Stimulated activated CD8-positive, alpha-beta memory T cell treated with anti-CD3 and anti-CD28 coated beads, Interleukin-15, amount 100 ng/mL, for 4 hours (primary cell): ENCODE results near the gene TPP1.

Source experiments
- DNase-seq, 2 donors: peaks; one replicate each; pipeline ENCODE4 v3.0.0-alpha.2; 2020; ENCODE audit warnings: low read depth in 2 of 2

TPP1 gene

DNA sequence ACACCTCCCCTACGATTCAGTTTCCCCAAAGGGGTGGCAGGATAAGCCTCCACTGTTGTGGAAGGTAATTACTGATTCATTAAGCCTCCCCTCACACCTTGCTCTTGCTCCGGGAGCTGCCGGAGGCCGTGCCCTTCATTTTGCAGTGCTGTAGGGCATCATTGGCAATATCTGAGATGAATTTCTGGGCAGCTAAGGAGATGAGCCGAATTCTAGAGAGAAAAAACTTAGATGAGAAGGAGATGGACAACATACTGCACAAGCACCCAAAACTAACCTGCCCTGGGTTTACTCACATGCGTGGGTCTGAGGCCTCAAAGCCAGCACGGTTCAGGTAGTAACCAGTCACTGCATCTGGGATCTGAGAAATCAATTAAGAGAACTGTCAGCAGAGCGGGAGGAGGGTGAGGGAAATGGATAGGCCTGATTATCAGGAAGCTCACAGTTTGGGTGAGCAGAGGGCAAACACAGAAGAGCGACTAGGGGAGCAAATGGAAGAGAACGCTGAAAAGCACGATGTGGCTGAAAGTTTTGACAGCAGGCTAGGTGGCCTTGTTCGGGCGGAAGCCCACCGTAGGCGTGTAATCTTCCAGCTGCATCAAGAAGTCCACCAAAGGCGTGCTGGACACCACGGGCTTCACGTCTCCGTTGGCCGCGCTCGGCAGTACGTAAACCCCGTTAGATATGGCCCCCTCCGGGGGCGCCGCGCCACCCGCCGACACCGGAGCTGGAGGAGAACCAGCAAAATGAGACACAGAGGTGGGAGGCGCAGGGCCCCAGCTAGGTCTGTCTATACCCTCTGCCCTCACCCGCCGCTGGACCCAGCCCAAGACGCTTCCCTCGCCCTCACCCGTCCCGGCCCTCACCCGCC, 7.9 kb downstream of the TPP1 start:
- no peak for DNase-seq

DNA sequence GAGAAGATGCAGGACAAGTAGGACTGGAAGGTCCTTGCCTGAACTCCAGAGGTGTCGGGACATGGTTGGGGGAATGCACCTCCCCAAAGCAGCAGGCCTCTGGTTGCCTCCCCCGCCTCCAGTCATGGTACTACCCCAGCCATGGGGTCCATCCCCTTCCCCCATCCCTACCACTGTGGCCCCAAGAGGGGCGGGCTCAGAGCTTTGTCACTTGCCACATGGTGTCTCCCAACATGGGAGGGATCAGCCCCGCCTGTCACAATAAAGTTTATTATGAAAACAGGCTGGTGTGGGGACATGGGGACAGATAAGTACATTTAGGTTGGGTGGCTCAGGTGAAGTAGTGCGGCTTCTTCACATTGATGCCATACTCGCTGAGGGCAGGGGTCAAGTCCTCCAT, 8.6 kb downstream of the TPP1 start:
- DNase-seq: no peak

DNA sequence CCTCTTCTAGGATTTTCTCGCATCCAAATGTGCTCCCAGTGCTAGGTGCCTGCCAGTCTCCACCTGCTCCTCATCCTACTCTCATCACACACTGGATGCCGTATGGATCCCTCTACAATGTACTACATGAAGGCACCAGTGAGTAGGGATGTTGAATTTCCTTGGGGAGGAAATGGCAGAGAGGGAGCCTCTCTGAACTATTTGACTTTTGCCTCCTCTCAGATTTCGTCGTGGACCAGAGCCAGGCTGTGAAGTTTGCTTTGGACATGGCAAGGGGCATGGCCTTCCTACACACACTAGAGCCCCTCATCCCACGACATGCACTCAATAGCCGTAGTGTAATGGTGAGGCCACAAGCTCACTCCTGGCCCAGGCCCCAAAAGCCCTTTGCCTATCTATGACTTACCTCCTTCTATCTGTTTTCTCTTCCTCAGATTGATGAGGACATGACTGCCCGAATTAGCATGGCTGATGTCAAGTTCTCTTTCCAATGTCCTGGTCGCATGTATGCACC, 9.7 kb downstream of the TPP1 start:
- DNase-seq: no peak

DNA sequence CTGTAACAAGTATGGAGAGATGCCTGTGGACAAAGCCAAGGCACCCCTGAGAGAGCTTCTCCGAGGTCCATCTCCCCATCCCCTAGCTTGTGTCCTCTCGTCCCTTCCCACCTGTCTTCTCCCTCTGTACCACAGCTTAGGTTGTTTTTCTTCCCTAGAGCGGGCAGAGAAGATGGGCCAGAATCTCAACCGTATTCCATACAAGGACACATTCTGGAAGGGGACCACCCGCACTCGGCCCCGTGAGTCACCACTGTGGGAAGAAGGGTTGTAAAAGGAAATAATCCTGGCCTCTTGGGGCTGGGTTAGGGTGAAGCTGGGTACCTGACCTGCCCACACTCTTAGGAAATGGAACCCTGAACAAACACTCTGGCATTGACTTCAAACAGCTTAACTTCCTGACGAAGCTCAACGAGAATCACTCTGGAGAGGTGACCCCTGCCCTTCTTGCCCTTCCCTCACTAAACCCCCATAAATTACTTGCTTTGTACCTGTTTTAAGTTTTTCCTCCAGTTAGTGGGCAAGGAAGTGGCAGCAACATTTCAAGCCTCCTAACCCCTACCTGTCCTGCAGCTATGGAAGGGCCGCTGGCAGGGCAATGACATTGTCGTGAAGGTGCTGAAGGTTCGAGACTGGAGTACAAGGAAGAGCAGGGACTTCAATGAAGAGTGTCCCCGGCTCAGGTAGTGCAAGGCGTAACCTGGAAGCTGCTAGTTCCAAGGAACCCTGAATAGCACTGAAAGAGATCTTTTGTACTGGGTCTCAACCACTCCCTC, 10.3 kb downstream of the TPP1 start:
- DNase-seq: no peak

DNA sequence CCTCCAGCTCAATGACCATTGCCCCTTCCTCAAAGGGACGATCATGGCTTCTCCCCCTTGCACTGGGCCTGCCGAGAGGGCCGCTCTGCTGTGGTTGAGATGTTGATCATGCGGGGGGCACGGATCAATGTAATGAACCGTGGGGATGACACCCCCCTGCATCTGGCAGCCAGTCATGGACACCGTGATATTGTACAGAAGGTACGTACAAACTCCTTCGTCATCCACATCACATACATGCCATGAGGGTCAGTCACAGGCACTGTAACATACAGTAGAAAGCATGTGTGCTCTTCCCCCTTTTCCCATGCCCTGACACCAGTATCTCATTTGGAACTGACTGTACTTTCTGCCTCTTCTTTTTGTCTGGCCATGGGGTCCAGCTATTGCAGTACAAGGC, 11.2 kb downstream of the TPP1 start:
- no peak for DNase-seq

DNA sequence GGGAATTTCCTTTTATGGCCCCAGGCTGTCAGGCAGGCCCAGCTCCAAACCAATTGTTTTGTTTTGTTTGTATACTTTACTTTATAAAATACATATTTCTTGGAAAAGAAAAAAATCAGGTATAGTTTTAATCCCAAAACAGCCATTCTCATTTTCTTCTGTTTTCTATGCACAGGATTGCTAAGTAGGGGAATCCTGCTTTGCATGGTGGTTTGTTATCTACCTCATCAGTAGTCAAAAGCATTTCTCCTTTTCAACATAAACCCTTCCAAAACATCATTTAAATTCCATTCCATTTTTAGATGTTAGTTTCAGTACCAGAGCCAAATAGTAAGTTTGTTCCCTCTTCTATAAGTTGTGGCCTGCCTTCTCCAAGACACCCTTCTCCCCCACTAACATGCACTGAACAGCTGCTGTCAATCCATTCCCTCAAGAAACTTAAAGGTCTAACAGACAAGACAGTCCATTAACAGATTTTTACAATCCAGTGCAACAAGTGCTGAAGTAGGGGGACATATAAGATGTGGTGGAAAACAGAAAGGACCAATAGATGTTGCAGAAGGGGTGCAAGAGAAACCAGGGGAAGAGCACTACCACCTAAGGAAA, 11.9 kb downstream of the TPP1 start:
- DNase-seq: no peak

DNA sequence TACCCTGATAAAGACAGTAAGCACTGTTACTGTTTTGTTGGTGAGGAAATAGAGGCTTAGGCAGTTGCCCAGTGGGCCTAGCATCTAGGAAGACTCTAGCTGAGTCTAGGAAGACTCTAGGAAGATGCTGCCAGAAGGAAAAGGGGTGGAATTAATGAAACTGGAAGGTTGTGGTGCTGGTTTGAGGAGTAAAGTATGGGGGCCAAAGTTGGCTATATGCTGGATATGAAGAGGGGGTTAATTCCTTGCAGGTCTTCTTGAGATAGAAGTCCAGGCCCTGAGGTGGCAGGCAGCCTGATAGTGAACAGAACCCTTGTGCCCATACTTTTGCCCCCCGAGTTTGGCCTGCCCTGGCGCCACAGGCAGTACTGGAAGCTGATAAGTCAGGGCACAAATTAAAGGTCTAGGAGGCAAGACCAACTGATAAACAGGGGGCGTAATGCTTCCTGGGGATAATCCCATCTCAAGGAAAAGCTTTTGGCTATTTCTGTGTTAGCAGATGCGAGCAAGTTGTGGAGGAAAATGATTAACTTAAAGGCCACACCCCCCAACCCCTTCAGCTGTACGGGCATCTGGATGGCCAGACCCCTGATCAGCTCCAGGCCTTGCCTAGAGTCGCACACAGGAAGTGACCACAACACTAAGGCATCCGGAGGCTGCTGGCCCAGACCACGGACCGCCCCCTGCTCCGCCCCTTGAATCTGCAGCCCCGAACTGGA, 12.6 kb downstream of the TPP1 start:
- no peak for DNase-seq

DNA sequence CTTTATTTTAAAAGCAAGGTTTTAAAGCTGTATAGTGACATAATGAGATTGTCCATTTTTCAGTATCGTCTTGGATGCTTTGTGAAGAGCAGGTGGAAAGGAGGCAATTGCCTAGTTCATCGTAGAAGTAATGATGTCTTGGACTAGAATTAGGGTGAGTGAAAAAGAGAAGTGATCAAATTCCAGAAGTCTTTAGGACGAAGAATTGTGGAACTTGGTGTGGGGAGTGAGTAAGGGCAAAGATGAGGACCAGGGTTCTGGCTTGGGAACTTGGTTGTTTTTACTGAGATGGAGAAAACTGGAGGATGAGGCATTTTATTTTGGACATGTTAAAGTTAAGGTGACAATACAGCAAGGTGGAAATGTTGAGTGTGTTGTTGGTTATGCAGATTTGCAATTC, 14.4 kb downstream of the TPP1 start:
- DNase-seq: no peak

DNA sequence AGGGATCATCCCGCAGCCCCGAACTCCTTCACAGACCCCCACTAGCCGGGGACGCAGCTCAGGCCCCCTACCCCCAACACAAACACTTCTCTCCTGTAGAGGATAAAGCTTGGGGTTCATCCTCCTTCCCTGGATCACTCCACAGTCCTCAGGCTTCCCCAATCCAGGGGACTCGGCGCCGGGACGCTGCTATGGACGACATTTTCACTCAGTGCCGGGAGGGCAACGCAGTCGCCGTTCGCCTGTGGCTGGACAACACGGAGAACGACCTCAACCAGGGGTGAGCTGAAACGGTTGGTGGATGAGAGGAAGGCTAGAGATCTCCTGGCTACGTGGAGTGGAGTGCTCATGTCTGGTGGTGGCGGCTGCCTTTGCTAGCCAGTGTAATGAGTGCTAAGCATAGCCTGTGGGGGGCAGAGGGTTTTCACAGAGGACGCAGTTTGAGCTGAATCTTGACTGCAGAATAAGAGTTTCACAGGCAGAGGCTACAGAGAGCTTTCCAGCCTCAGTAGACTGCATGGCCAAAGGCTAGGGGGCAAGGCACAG, 15.1 kb downstream of the TPP1 start:
- no peak for DNase-seq

DNA sequence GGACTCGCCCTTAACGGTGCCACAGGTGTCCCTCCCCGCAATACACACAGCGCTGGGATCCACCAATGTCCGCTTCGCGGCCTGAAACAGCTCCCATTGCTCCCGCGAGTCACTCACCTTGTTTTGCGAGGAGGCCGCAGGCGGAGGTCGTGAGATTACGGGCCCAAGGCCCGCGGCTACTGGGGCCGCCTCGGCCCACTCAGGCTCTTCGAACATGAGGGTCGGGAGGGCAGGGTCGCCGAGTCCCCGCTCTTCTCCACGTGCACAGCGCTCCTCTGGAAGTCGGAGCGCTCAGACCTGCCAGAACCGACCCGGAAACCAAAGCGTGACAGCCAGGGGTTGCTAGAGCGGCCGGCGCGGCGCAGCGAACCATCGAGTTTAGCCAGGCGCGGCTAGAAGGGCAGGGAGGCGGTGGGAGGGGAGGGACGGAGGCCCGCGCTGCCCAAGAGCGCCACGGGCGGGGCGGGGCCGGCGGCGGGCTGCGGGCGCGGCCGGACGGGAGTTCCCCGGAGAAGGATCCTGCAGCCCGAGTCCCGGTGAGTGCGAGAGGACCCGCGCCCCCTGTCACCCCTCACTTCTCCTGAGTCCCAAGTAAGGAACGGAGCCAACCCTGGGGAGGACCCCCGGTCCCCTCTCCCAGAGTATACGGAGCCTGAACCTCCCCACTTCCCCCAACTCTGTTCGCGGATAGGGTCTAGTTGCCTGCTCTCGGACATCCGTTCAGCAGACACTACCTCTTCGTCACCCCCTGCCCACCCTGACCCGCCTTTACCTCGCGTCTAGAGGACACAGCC, 15.7 kb downstream of the TPP1 start, which contains the start of the genes ILK and RRP8:
Gene ILK, plus strand, starts transcription at position 488 of the 794 bp plus-strand sequence. CDS start 498 bp downstream, outside the sequence.
Gene RRP8, minus strand, starts transcription at position 330 of the 794 bp plus-strand sequence. Its CDS starts 114 bp downstream, at position 216.
- peak; percentile 72 to 74 for DNase-seq

DNA sequence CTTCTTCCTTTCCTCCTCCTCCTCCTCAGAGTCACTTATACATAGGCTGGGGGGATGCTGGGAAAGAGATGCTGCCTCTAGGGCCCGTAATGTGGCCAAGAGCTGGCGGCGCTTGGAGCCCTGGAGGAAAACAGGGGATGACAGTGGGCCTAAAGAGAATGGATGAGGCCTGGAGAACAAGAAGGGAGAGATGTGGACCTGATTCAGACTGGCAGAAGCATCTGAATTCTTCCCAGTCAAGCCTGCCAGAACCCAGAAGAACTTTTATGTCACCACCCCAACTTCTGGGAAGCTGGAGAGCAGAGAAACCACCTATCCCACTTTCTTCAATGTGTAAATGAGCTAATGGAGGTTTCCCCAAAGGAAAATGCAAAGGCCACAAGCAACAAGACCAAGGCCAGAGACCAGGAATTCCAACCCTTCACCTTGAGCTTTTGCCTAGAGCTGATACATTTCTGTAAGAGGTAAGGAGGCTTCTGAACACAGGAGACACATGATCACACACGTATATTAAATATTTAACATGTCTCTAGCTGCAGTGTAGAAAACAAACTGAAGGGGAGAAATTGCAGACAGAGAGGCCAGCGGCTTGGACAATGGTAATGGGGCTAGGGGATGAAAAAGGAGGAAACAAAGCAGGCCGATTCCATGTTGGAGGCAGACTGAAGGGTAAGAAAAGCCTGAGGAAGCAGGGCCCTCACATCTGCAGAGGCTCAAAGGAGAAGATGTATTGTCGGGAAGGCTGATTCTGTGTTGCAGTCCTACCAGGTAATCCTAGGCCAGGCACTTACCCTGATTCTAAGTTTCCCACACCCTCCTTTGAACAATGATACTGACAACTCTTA, 16.9 kb downstream of the TPP1 start:
- no peak for DNase-seq

DNA sequence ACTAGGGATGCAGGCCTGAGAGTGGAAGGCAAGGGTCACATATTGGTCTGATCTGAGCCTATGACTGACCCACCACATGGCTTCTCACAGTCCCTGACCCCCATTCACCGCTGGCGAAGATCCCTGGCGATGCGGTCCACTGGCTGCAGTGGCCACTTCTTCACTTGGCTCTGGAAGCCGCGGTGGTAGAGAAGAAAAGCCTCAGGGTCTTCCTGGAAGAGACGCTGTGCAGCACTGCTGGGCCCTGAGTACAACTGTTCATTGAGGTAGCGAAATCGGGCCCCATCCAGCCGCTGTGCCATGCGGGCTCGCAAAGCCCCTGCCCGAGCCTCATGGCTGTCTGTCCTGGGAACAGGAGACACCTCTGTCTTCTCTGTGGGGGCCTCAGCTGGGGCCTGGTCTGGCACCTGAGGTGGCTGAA, 18.2 kb downstream of the TPP1 start:
- no peak for DNase-seq

DNA sequence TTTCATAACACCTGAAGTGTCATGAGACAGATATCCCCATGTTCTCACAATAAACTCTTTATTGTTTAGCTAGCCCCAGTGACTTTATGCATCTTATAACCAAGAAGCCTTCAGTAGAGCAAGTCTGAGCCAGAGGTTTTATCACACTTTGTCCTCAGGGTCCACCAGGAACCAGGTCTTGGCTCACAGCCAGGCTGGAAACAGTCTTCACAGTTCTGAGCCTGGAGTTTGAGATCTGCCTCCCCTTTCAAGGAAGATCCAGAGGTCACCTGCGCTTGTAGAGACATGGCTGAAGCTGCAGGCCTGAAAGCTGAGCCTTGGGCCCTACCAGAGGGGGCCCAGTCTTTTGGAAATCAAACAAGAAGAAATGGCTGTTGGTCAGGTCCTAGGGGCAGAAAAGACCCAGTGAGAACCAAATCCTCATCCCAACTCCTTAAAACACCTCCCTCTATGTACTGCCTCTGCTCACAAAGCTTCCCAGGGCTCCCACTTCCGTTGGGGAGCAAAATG, 19.3 kb downstream of the TPP1 start:
- DNase-seq: no peak

DNA sequence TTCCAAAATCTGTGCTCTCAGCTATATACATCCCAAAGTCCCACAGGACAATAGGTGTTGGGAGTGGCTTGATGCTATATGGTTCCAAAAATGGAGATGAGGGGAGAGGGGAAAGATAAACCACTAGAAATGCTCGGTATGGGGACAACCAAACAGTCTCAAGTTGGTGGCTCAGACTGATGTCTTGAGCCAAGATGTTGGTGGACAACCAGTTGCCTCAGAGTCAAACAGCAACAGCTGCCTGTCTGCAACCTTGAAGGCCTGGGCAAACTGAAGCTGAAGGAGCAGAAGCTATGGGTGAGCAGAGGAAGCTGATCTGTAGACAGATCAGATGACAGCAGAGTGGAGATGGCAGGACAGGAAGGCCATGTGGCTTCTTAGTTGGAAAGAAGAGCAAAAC, 19.8 kb downstream of the TPP1 start:
- DNase-seq: no peak

DNA sequence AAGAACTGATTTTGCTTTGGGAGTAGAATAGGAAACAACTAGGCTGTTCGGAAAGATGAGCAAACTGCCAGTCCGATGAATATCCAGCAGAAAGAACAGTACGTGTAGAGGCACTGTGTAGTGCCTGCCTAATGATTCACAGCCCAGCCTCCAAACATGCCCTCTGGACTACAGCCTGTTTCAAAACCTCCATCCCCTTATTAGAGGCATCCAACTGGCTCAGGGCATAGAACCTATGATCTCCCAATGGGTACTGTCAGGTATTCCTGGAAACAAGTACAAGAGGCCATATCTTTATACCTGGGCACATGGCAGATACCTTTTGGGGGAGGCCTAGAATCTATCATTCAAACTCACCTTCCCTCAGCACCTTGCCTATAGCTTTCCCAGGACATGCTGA, 20.7 kb downstream of the TPP1 start:
- DNase-seq: no peak

DNA sequence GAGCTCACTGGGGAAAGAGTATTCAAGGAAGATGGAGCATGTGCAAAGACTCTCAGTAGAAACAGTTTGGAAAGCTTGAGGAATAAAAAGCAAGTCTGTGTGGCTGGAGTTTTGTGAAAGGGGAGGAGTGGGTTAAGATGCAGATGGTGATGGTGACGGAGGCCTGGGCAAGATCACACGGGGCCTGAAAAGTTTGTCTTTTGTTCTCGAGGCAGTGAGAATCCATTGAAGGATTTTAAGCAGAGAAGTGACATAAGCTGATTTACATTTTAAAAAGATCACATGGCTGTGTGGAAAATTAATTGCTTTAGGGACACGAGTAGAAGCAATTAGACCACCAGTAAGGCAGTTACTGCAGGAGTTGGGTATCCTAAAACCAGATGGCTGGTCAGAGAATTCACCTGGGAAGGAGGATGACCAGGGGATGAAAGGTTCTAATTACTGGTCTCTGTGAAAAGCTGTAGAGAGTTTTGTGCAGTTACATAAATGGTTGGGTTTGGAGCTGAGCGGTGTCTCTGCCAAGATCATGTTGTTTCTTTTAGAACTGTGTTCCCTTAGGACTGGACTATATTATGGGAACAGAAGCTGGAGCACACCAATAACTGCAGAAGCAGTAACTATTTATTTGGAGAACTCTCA, 22.9 kb downstream of the TPP1 start:
- DNase-seq: no peak

DNA sequence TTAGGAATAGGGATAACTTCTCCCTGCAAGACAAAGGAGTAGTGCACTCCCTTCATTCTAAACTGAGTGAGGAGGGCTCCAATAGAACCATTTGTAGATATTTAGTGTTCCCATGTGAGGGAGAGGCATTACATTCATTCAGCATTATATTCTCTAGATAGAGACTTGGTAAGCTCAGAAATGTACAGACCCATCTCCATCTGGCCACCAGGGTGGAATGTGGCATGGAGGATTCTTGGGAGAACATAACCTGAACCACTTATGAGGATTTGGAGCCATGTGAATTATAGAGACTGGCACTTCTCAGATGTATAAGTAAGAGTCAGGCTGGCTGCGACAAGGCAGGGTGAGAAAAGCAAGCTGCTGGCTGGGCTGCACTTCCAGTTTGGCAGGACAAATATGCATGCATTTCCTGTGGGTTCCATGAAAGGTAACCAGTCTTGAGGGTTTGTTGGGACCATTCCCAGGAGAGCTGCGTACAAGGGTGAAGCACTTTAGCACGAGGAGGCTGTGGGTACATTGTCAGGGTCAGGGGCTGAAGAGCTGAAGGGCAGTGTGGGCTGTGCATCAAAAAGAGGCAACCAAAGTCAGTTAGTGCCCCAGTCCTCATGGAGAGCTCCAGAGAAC, 25.0 kb downstream of the TPP1 start:
- no peak for DNase-seq

DNA sequence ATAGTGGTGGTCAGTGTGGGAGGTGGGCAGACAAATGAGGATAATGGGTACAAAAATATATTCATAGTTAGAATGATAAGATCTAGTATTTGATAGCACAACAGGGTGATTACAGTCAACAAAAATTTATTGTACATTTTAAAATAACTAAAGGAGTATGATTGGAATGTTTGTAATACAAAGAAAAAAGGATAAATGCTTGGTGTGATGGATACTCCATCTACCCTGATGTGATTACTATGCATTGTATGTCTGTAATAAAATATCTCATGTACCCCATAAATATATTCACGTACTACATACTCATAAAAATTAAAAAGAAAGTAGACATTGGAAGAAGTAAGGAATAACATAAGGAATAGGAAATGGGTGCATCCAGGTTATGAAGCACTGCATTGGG, 31.2 kb downstream of the TPP1 start:
- DNase-seq: no peak
